Progenitor cell of endocrine pancreas (in vitro differentiated cells): ENCODE data around the gene TOMM6. TPM values are rescaled to one million over a fixed set of nuclear protein-coding genes. Genes with fewer than 3 reads are reported as not detected.

Experiments
- DNase-seq: peaks from one replicate; pipeline ENCODE4 v3.0.0; 2021; ENCODE audit warnings: low spot score; ENCODE audit not compliant: unreplicated experiment
- H3K27ac Mint-ChIP-seq: 2 replicates; pipeline ENCODE4 v1.8.0; 2021; ENCODE audit warnings: mild to moderate bottlenecking, moderate library complexity, mixed read lengths
- H3K27me3 Mint-ChIP-seq: 2 replicates; pipeline ENCODE4 v1.8.0; 2021; ENCODE audit warnings: mixed read lengths
- H3K36me3 Mint-ChIP-seq: 2 replicates; pipeline ENCODE4 v1.8.0; 2022; ENCODE audit warnings: mixed read lengths; ENCODE audit not compliant: insufficient read depth
- H3K4me1 Mint-ChIP-seq: 2 replicates; pipeline ENCODE4 v1.8.0; 2021; ENCODE audit warnings: low read depth, mixed read lengths
- H3K4me3 Mint-ChIP-seq: 2 replicates; pipeline ENCODE4 v1.8.0; 2021; ENCODE audit warnings: low read depth, mild to moderate bottlenecking, moderate library complexity, mixed read lengths
- H3K9me3 Mint-ChIP-seq: 2 replicates; pipeline ENCODE4 v1.8.0; 2021; ENCODE audit warnings: low read depth, mixed read lengths
- CTCF ChIP-seq: fragments of 200-600 bp; sonication (generic); IDR thresholded peaks from one replicate; pipeline ENCODE4 v1.5.0; 2021; ENCODE audit warnings: antibody characterized with exemption, mild to moderate bottlenecking; ENCODE audit not compliant: unreplicated experiment
- total RNA-seq: library from RNA; stranded (reverse); gene quantifications from 2 replicates; pipeline ENCODE4 v1.2.1, GENCODE V29; 2021

Gene TOMM6
- total RNA-seq, 1 donor from 2014 or later = 172 TPM

GRCh38 chr6:41832263-41832662 is 44.8 kb downstream of the TOMM6 start:
- Mint-ChIP-seq H3K36me3 (peaks cover 6% of the 10 kb centered on the region), H3K27ac (no peak overlapping the region), H3K9me3 (no peaks in the 10 kb centered on the region), H3K4me1 (no peaks in the 10 kb centered on the region), H3K27me3 (no peaks in the 10 kb centered on the region), H3K4me3 (no peak overlapping the region)
- no peak for TF ChIP-seq CTCF
- DNase-seq = no peak

- TF ChIP-seq CTCF = no peak
- DNase-seq = no peak
- Mint-ChIP-seq H3K27me3 (no peaks in the 10 kb centered on the region), H3K27ac (no peak overlapping the region), H3K4me1 (no peaks in the 10 kb centered on the region), H3K9me3 (no peaks in the 10 kb centered on the region), H3K4me3 (no peak overlapping the region), H3K36me3 (peaks cover 6% of the 10 kb centered on the region)
Observed at GRCh38 chr6:41836022-41836659, 48.6 kb downstream of the TOMM6 start.

GRCh38 chr6:41836660-41837052 is 49.2 kb downstream of the TOMM6 start:
- TF ChIP-seq CTCF = no peak
- Mint-ChIP-seq H3K36me3 (peaks cover 7% of the 10 kb centered on the region), H3K4me1 (no peaks in the 10 kb centered on the region), H3K4me3 (no peak overlapping the region), H3K9me3 (no peaks in the 10 kb centered on the region), H3K27me3 (no peaks in the 10 kb centered on the region), H3K27ac (no peak overlapping the region)
- no peak for DNase-seq

Other genes with a start within 250 kb of the TOMM6 start
- 124 and 137 TPM in 2 replicates for gene FOXP4, start 241.3 kb upstream of the TOMM6 start, total RNA-seq
- gene MDFI, start 149.2 kb upstream of the TOMM6 start, total RNA-seq = 48.3 and 59.4 TPM in 2 replicates
- 0.48 and 0.55 TPM in 2 replicates for gene TFEB, start 52.1 kb upstream of the TOMM6 start, total RNA-seq
- gene PGC, start 40.3 kb upstream of the TOMM6 start, total RNA-seq = not detected in 2 replicates
- gene FRS3, start 7.8 kb upstream of the TOMM6 start, total RNA-seq = 6.3 and 7.6 TPM in 2 replicates
- 4.3 and 4.9 TPM in 2 replicates for gene PRICKLE4, start 6.9 kb upstream of the TOMM6 start, total RNA-seq
- 17.3 and 19.4 TPM in 2 replicates for gene USP49, start 107.7 kb downstream of the TOMM6 start, total RNA-seq
- 31.2 and 37.1 TPM in 2 replicates for gene MED20, start 133.4 kb downstream of the TOMM6 start, total RNA-seq
- gene BYSL, start 133.8 kb downstream of the TOMM6 start, total RNA-seq = 32.8 and 35.0 TPM in 2 replicates
- gene CCND3, start 154.1 kb downstream of the TOMM6 start, total RNA-seq = 10.4 and 11.7 TPM in 2 replicates